Measurements from ENCODE around the gene CREG1.

Gene CREG1

DNA sequence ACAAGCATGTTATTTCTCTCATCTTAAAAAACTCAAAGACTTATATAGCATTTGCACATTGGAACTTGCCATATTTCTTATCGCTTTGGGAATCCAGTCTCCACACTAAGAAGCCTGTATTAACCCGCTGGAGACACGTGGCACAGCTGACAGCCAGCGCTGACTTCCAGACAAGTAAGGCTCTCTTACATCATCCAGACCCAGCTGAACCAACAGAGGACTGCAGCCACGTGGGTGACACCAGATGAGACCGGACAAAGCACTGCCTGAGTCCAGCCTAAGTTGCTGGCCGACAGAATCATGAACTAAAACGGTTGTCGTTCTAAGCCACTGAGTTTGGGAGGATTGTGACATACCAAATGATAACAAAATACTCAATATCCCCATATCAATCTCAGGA is 28.9 kb downstream of the CREG1 start:
- Histone ChIP-seq H3K27ac (ENCODE audit: low read depth, low read length) (no peak overlapping the region), H2BK5ac (ENCODE audit: low read depth, low read length, poor library complexity) (no peak overlapping the region), H3K79me2 (ENCODE audit: control insufficient read depth, insufficient read depth, low read length, poor library complexity) (no peaks in the 10 kb centered on the region), H3K79me1 (ENCODE audit: low read length) (no peaks in the 10 kb centered on the region), H3K4me2 (ENCODE audit: low read length) (no peak overlapping the region), H4K8ac (ENCODE audit: low read depth, low read length) (no peak overlapping the region), H2BK12ac (ENCODE audit: low read length) (no peak overlapping the region), H3K18ac (ENCODE audit: low read length) (no peak overlapping the region), H3K23ac (ENCODE audit: low read length) (no peak overlapping the region), H3K9ac (ENCODE audit: low read length) (no peak overlapping the region), H3K4ac (ENCODE audit: low read depth, low read length) (no peak overlapping the region), H4K12ac (ENCODE audit: low read depth, low read length) (no peak overlapping the region), H3K9me3 (ENCODE audit: insufficient read depth, low read depth, low read length) (peaks cover 5% of the 10 kb centered on the region), H3K27me3 (ENCODE audit: insufficient read depth, low read length) (no peaks in the 10 kb centered on the region), H3K4me1 (ENCODE audit: control insufficient read depth in 1 of 2, insufficient read depth in 2 of 2, low read length in 2 of 2) (no peaks in the 10 kb centered on the region), H3K36me3 (ENCODE audit: control insufficient read depth in 1 of 2, insufficient read depth in 2 of 2, low read length in 2 of 2) (no peaks in the 10 kb centered on the region), H2AFZ (ENCODE audit: insufficient read depth, low read length, poor library complexity) (no peak overlapping the region), H4K91ac (ENCODE audit: low read depth, low read length) (no peak overlapping the region), H2AK5ac (ENCODE audit: low read length) (no peak overlapping the region), H2BK120ac (ENCODE audit: insufficient read depth, low read length, poor library complexity) (no peak overlapping the region), H3K14ac (ENCODE audit: low read length) (no peak overlapping the region), H3K4me3 (ENCODE audit: low read depth, low read length) (no peak overlapping the region)
- no CpG with 5 or more reads among the region's 9 CpGs for WGBS (ENCODE audit: extremely low coverage, insufficient coverage, insufficient read length)
- no peak for DNase-seq

DNA sequence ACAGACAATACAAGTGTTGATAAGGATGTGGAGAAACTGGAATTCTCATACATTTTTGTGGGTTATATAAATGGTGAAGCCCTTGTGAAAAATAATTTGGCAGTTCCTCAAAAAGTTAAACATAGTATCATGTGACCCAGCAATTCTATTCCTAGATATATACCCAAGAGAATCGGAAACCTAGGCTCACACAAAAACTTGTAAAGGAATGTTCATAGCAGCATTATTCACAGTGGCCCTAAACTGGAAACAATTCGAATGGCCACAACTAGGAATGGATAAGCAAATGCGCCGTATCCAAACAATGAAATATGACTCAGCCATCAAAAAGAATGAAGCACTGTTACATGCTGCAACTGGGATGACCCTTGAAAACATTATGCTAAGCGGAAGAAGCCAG is 31.3 kb downstream of the CREG1 start:
- H3K27ac ChIP-seq (ENCODE audit: low read depth, low read length), result no peak overlapping the region
- no peak overlapping the region for H2BK12ac ChIP-seq (ENCODE audit: low read length)
- H3K18ac ChIP-seq (ENCODE audit: low read length), result no peak overlapping the region
- H3K9ac ChIP-seq (ENCODE audit: low read length), result no peak overlapping the region
- H3K14ac ChIP-seq (ENCODE audit: low read length), result no peak overlapping the region
- H3K23ac ChIP-seq (ENCODE audit: low read length), result no peak overlapping the region
- no peaks in the 10 kb centered on the region for H3K79me1 ChIP-seq (ENCODE audit: low read length)
- H3K4ac ChIP-seq (ENCODE audit: low read depth, low read length), result no peak overlapping the region
- H3K4me1 ChIP-seq (ENCODE audit: control insufficient read depth in 1 of 2, insufficient read depth in 2 of 2, low read length in 2 of 2), result no peaks in the 10 kb centered on the region
- no peaks in the 10 kb centered on the region for H3K27me3 ChIP-seq (ENCODE audit: insufficient read depth, low read length)
- no peak overlapping the region for H4K8ac ChIP-seq (ENCODE audit: low read depth, low read length)
- whole genome bisulfite sequencing (ENCODE audit: extremely low coverage, insufficient coverage, insufficient read length), result no CpG with 5 or more reads among the region's 5 CpGs
- H4K12ac ChIP-seq (ENCODE audit: low read depth, low read length), result no peak overlapping the region
- H3K79me2 ChIP-seq (ENCODE audit: control insufficient read depth, insufficient read depth, low read length, poor library complexity), result no peaks in the 10 kb centered on the region
- no peak overlapping the region for H3K4me3 ChIP-seq (ENCODE audit: low read depth, low read length)
- H4K91ac ChIP-seq (ENCODE audit: low read depth, low read length), result no peak overlapping the region
- H3K36me3 ChIP-seq (ENCODE audit: control insufficient read depth in 1 of 2, insufficient read depth in 2 of 2, low read length in 2 of 2), result no peaks in the 10 kb centered on the region
- peaks cover 5% of the 10 kb centered on the region for H3K9me3 ChIP-seq (ENCODE audit: insufficient read depth, low read depth, low read length)
- H2BK120ac ChIP-seq (ENCODE audit: insufficient read depth, low read length, poor library complexity), result no peak overlapping the region
- H2AFZ ChIP-seq (ENCODE audit: insufficient read depth, low read length, poor library complexity), result no peak overlapping the region
- no peak overlapping the region for H2AK5ac ChIP-seq (ENCODE audit: low read length)
- no peak overlapping the region for H2BK5ac ChIP-seq (ENCODE audit: low read depth, low read length, poor library complexity)
- no peak for DNase-seq
- H3K4me2 ChIP-seq (ENCODE audit: low read length), result no peak overlapping the region

- no peak overlapping the region for H3K27ac ChIP-seq (ENCODE audit: low read depth, low read length)
- no peak overlapping the region for H3K4me2 ChIP-seq (ENCODE audit: low read length)
- no peaks in the 10 kb centered on the region for H3K27me3 ChIP-seq (ENCODE audit: insufficient read depth, low read length)
- H3K4me1 ChIP-seq (ENCODE audit: control insufficient read depth in 1 of 2, insufficient read depth in 2 of 2, low read length in 2 of 2), result no peaks in the 10 kb centered on the region
- H3K79me1 ChIP-seq (ENCODE audit: low read length), result no peaks in the 10 kb centered on the region
- no peak overlapping the region for H2BK120ac ChIP-seq (ENCODE audit: insufficient read depth, low read length, poor library complexity)
- H3K23ac ChIP-seq (ENCODE audit: low read length), result no peak overlapping the region
- no peak overlapping the region for H2AK5ac ChIP-seq (ENCODE audit: low read length)
- no peaks in the 10 kb centered on the region for H3K36me3 ChIP-seq (ENCODE audit: control insufficient read depth in 1 of 2, insufficient read depth in 2 of 2, low read length in 2 of 2)
- H3K14ac ChIP-seq (ENCODE audit: low read length), result no peak overlapping the region
- no peak overlapping the region for H4K8ac ChIP-seq (ENCODE audit: low read depth, low read length)
- H2BK12ac ChIP-seq (ENCODE audit: low read length), result no peak overlapping the region
- no peak overlapping the region for H2BK5ac ChIP-seq (ENCODE audit: low read depth, low read length, poor library complexity)
- no peaks in the 10 kb centered on the region for H3K79me2 ChIP-seq (ENCODE audit: control insufficient read depth, insufficient read depth, low read length, poor library complexity)
- no peak overlapping the region for H3K9ac ChIP-seq (ENCODE audit: low read length)
- no peak for DNase-seq
- H3K4ac ChIP-seq (ENCODE audit: low read depth, low read length), result no peak overlapping the region
- no peak overlapping the region for H4K12ac ChIP-seq (ENCODE audit: low read depth, low read length)
- no peak overlapping the region for H3K4me3 ChIP-seq (ENCODE audit: low read depth, low read length)
- peaks cover 3% of the 10 kb centered on the region for H3K9me3 ChIP-seq (ENCODE audit: insufficient read depth, low read depth, low read length)
- H4K91ac ChIP-seq (ENCODE audit: low read depth, low read length), result no peak overlapping the region
- H2AFZ ChIP-seq (ENCODE audit: insufficient read depth, low read length, poor library complexity), result no peak overlapping the region
- H3K18ac ChIP-seq (ENCODE audit: low read length), result no peak overlapping the region
These were observed 32.8 kb downstream of the CREG1 start for GRCh38 chr1:167520711-167521206.

- H3K9ac ChIP-seq (ENCODE audit: low read length), result no peak within 1 kb of the TSS
- no peak within 1 kb of the TSS for H3K4me3 ChIP-seq (ENCODE audit: low read depth, low read length)
- H3K4me2 ChIP-seq (ENCODE audit: low read length), result no peak within 1 kb of the TSS
- H3K9me3 ChIP-seq (ENCODE audit: insufficient read depth, low read depth, low read length), result no peaks in the 10 kb centered on the region
- H3K79me2 ChIP-seq (ENCODE audit: control insufficient read depth, insufficient read depth, low read length, poor library complexity), result no peaks in the 10 kb centered on the region
- no peaks in the 10 kb centered on the region for H3K79me1 ChIP-seq (ENCODE audit: low read length)
- no peaks in the 10 kb centered on the region for H3K36me3 ChIP-seq (ENCODE audit: control insufficient read depth in 1 of 2, insufficient read depth in 2 of 2, low read length in 2 of 2)
- no peak within 1 kb of the TSS for H4K12ac ChIP-seq (ENCODE audit: low read depth, low read length)
- no CpG with 5 or more reads among the region's 14 CpGs for WGBS (ENCODE audit: extremely low coverage, insufficient coverage, insufficient read length)
- no peak within 1 kb of the TSS for H3K23ac ChIP-seq (ENCODE audit: low read length)
- no peak within 1 kb of the TSS for H3K27ac ChIP-seq (ENCODE audit: low read depth, low read length)
- H3K18ac ChIP-seq (ENCODE audit: low read length), result no peak within 1 kb of the TSS
- H2AFZ ChIP-seq (ENCODE audit: insufficient read depth, low read length, poor library complexity), result no peak within 1 kb of the TSS
- no peak within 1 kb of the TSS for H4K8ac ChIP-seq (ENCODE audit: low read depth, low read length)
- no peak within 1 kb of the TSS for H2BK120ac ChIP-seq (ENCODE audit: insufficient read depth, low read length, poor library complexity)
- H3K27me3 ChIP-seq (ENCODE audit: insufficient read depth, low read length), result no peaks in the 10 kb centered on the region
- H2BK5ac ChIP-seq (ENCODE audit: low read depth, low read length, poor library complexity), result no peak within 1 kb of the TSS
- H3K4ac ChIP-seq (ENCODE audit: low read depth, low read length), result no peak within 1 kb of the TSS
- H3K4me1 ChIP-seq (ENCODE audit: control insufficient read depth in 1 of 2, insufficient read depth in 2 of 2, low read length in 2 of 2), result no peaks in the 10 kb centered on the region
- H4K91ac ChIP-seq (ENCODE audit: low read depth, low read length), result no peak within 1 kb of the TSS
- no peak for DNase-seq
- no peak within 1 kb of the TSS for H3K14ac ChIP-seq (ENCODE audit: low read length)
- no peak within 1 kb of the TSS for H2BK12ac ChIP-seq (ENCODE audit: low read length)
- H2AK5ac ChIP-seq (ENCODE audit: low read length), result no peak within 1 kb of the TSS
These were observed 35.2 kb downstream of the CREG1 start, which contains the start of gene CD247 for GRCh38 chr1:167518331-167518700. Gene CD247 (minus strand): TSS chr1:167518529. CDS start chr1:167518465, 64 bp downstream.

All from trophoblast cell (in vitro differentiated cells and primary cell).